GM20431 (cell line): Measurements from ENCODE around the gene VRK2.

Experiments used
- in situ Hi-C: fragments of 300-500 bp; cut with MseI, MboI; formaldehyde crosslinking; loops from one replicate; pipeline ENCODE4 v1.15.0; 2020; ENCODE audit warnings: low sequenced_read_pairs; ENCODE audit not compliant: unreplicated experiment

VRK2 gene

GRCh38 chr2:58207189-58207588, 160.6 kb downstream of the VRK2 start:
- in situ Hi-C loops, result no loop called here
